PC-9 (cell line): ENCODE measurements around the gene LCK. TPM values are rescaled to one million over a fixed set of nuclear protein-coding genes. Genes with fewer than 3 reads are reported as not detected.
"Not testable (repeated sequence)": the region's sequence is repeated elsewhere in the genome, so short reads cannot be mapped to it uniquely, and the experiment has no call there.

ENCODE experiments used
- BruUV-seq: library from RNA; stranded (reverse); fragments of 400-500 nt; replicated peaks from 2 replicates; lab custom pipeline; 2021; lab: Mats Ljungman, UMichigan
- CTCF ChIA-PET: fragments of 300-600 bp; sonication (Branson Sonifier 250); formaldehyde crosslinking; loops from one replicate; lab custom pipeline; 2022; ENCODE audit warnings: antibody characterized with exemption; lab: Charles Lee
- POLR2A ChIA-PET: fragments of 300-600 bp; sonication (Branson Sonifier 250); formaldehyde crosslinking; loops from one replicate; lab custom pipeline; 2022; ENCODE audit warnings: antibody characterized with exemption; ENCODE audit not compliant: unreplicated experiment; lab: Charles Lee
- DNase-seq, 2 experiments: peaks; one replicate each; pipeline versions ENCODE4 v3.0.0 to v3.0.0-alpha.2; 2015 to 2022; ENCODE audit warnings: mixed read lengths in 1 of 2
- H2AFZ ChIP-seq: fragments of 200-600 bp; sonication (generic); 2 replicates; pipeline ENCODE4 v1.8.1; 2017; ENCODE audit warnings: antibody characterized with exemption
- H3F3A ChIP-seq: fragments of 200-600 bp; sonication (generic); 2 replicates; pipeline ENCODE4 v1.8.1; 2017; ENCODE audit warnings: antibody characterized with exemption, mild to moderate bottlenecking, low read depth; ENCODE audit not compliant: insufficient read depth
- H3K27ac ChIP-seq: fragments of 200-600 bp; sonication (generic); 2 replicates; pipeline ENCODE4 v1.6.1; 2016; ENCODE audit warnings: mixed run types
- H3K27me3 ChIP-seq: fragments of 200-600 bp; sonication (generic); 2 replicates; pipeline ENCODE4 v1.6.1; 2016; ENCODE audit warnings: low read depth, mixed run types; ENCODE audit not compliant: insufficient read depth
- H3K36me3 ChIP-seq: fragments of 200-600 bp; sonication (generic); 2 replicates; pipeline ENCODE4 v1.6.1; 2016; ENCODE audit warnings: low read depth, mixed run types
- H3K4me1 ChIP-seq: fragments of 200-600 bp; sonication (generic); replicated peaks from 2 replicates; pipeline ENCODE4 v1.6.1; 2016; ENCODE audit warnings: mixed run types; ENCODE audit not compliant: insufficient read depth
- H3K4me2 ChIP-seq: fragments of 200-600 bp; sonication (generic); 2 replicates; pipeline ENCODE4 v1.6.1; 2017; ENCODE audit warnings: mixed run types
- H3K4me3 ChIP-seq: fragments of 200-600 bp; sonication (generic); 2 replicates; pipeline ENCODE4 v1.6.1; 2016; ENCODE audit warnings: mixed run types
- H3K79me2 ChIP-seq: fragments of 200-600 bp; sonication (generic); 2 replicates; pipeline ENCODE4 v1.6.1; 2017; ENCODE audit warnings: low read depth, mixed run types
- H3K9me2 ChIP-seq: fragments of 200-600 bp; sonication (generic); 2 replicates; pipeline ENCODE4 v1.8.1; 2017; ENCODE audit warnings: mild to moderate bottlenecking; ENCODE audit not compliant: insufficient read depth
- H3K9me3 ChIP-seq: fragments of 200-600 bp; sonication (generic); 2 replicates; pipeline ENCODE4 v1.8.1; 2016; ENCODE audit warnings: low read depth; ENCODE audit not compliant: insufficient read depth
- H4K20me1 ChIP-seq: fragments of 200-600 bp; sonication (generic); 2 replicates; pipeline ENCODE4 v1.8.1; 2017; ENCODE audit not compliant: insufficient read depth
- CTCF ChIP-seq: fragments of 200-600 bp; sonication (generic); conservative IDR thresholded peaks from 2 replicates; pipeline ENCODE4 v1.6.1; 2017; ENCODE audit warnings: mixed run types, antibody characterized with exemption, mild to moderate bottlenecking, moderate library complexity
- EZH2 ChIP-seq: fragments of 200-600 bp; sonication (generic); IDR thresholded peaks from 2 replicates; pipeline ENCODE4 v1.8.0; 2017; ENCODE audit warnings: antibody characterized with exemption, low read depth
- intact Hi-C: fragments of 100-400 bp; cut with micrococcal nuclease; formaldehyde crosslinking; loops from one replicate; pipeline ENCODE4 v1.10.0; 2022; ENCODE audit not compliant: unreplicated experiment
- total RNA-seq: library from RNA; stranded (reverse); gene quantifications from 2 replicates; pipeline ENCODE4 v1.2.3, GENCODE V29; 2021

The LCK gene
- total RNA-seq, 1 experiment from 2014 or later: 2.0 TPM

GRCh38 chr1:32291145-32291707, 40.2 kb downstream of the LCK start:
- peak overlapping the region; percentile 56 for H3K27ac ChIP-seq
- ChIA-PET POLR2A (interaction anchor here (0.5 to 0.9 kb wide), 4 partner anchors 46 to 938 kb away, joined by 3 to 19 read pairs (median 8); partner anchors contain the start of genes IQCC and PTP4A2), CTCF (no interaction called here)
- DNase-seq: peak; percentile 18 to 81
- 0 out of 2 replicates have a peak, but pooled peaks cover 4% of the 10 kb centered on the region for H3K36me3 ChIP-seq
- no peaks in the 10 kb centered on the region for H3K9me2 ChIP-seq
- TF ChIP-seq EZH2 (no peak), CTCF (no peak)
- H3K4me2 ChIP-seq: peak overlapping the region; percentile 63
- H3F3A ChIP-seq: peaks cover 23% of the 10 kb centered on the region; the same call in 1 of the 2 replicates
- intact Hi-C loops: no loop called here
- peak overlapping the region; percentile 92 for H3K4me3 ChIP-seq
- H3K79me2 ChIP-seq: peaks cover 43% of the 10 kb centered on the region
- H3K27me3 ChIP-seq: no peaks in the 10 kb centered on the region
- peak overlapping the region; percentile 86 for H2AFZ ChIP-seq
- H4K20me1 ChIP-seq: peaks cover 3% of the 10 kb centered on the region; the same call in 1 of the 2 replicates
- BruUV-seq: TSS peak; percentile 87
- H3K9me3 ChIP-seq: no peaks in the 10 kb centered on the region
- peaks cover 34% of the 10 kb centered on the region for H3K4me1 ChIP-seq

- Histone ChIP-seq H3K79me2 (peaks cover 48% of the 10 kb centered on the region), H3K27me3 (no peaks in the 10 kb centered on the region), H3K36me3 (0 out of 2 replicates have a peak, but pooled peaks cover 4% of the 10 kb centered on the region), H3F3A (peaks cover 23% of the 10 kb centered on the region; the same call in 1 of the 2 replicates), H3K27ac (peak within 1 kb of the TSS; percentile 56), H3K4me2 (peak within 1 kb of the TSS; percentile 63), H4K20me1 (peaks cover 3% of the 10 kb centered on the region; the same call in 1 of the 2 replicates), H3K4me1 (peaks cover 34% of the 10 kb centered on the region), H2AFZ (peak within 1 kb of the TSS; percentile 95), H3K4me3 (peak within 1 kb of the TSS; percentile 92), H3K9me2 (no peaks in the 10 kb centered on the region), H3K9me3 (no peaks in the 10 kb centered on the region)
- BruUV-seq: no TSS peak
- intact Hi-C loops: no loop called here
- DNase-seq: peak; percentile 92 to 97
- CTCF ChIA-PET: no interaction called here
- POLR2A ChIA-PET: interaction anchor here (0.5 to 0.6 kb wide), 4 partner anchors 47 to 462 kb away, joined by 3 to 13 read pairs (median 6); partner anchors contain the start of genes IQCC and PTP4A2
- no peak for TF ChIP-seq CTCF
- no peak for TF ChIP-seq EZH2
These were observed 40.9 kb downstream of the LCK start, which contains the start of gene HDAC1 for GRCh38 chr1:32291708-32292538. Gene HDAC1 (plus strand): TSS chr1:32292083. CDS start chr1:32292170, 87 bp downstream.

GRCh38 chr1:32298211-32298610, 47.1 kb downstream of the LCK start:
- CTCF ChIA-PET: interaction anchor here (0.6 kb wide), 1 partner anchor 59 kb away, joined by 4 read pairs; no protein-coding TSS in a partner anchor
- H3K27ac ChIP-seq, H3K27me3 ChIP-seq, H2AFZ ChIP-seq, intact Hi-C loops, DNase-seq, H3K4me2 ChIP-seq, H3K9me2 ChIP-seq, H3K4me1 ChIP-seq, H3F3A ChIP-seq, H3K4me3 ChIP-seq, BruUV-seq, POLR2A ChIA-PET, H4K20me1 ChIP-seq, H3K9me3 ChIP-seq: not testable (repeated sequence)
- Histone ChIP-seq H3K36me3 (peaks cover 13% of the 10 kb centered on the region; the same call in 1 of the 2 replicates), H3K79me2 (peaks cover 68% of the 10 kb centered on the region)
